HG02759 (cell line): Measurements from ENCODE around the gene ST8SIA6.
"Not testable (repeated sequence)": the region's sequence is repeated elsewhere in the genome, so short reads cannot be mapped to it uniquely, and the experiment has no call there.

Experiments used
- ATAC-seq: cut with Tn5 transposase; IDR thresholded peaks from one replicate; pipeline ENCODE4 v1.9.1; 2021; ENCODE audit warnings: mild to moderate bottlenecking, moderate library complexity; ENCODE audit not compliant: unreplicated experiment

ST8SIA6 gene

GRCh38 chr10:17454161-17455014 is at the start of gene ST8SIA6:
Gene ST8SIA6, minus strand, starts transcription at chr10:17454595. Its CDS starts 340 bp downstream, at chr10:17454255.
- peak; percentile 77 for ATAC-seq

- ATAC-seq, result no peak
Measured at GRCh38 chr10:17503795-17504194, 49.4 kb upstream of the ST8SIA6 start.

GRCh38 chr10:17502814-17503213 is 48.4 kb upstream of the ST8SIA6 start:
- ATAC-seq, result no peak

- ATAC-seq, result not testable (repeated sequence)
Measured at GRCh38 chr10:17499014-17499413, 44.6 kb upstream of the ST8SIA6 start.

GRCh38 chr10:17497446-17498030 is 43.1 kb upstream of the ST8SIA6 start:
- no peak for ATAC-seq

GRCh38 chr10:17494626-17495260 is 40.3 kb upstream of the ST8SIA6 start:
- no peak for ATAC-seq

GRCh38 chr10:17488848-17489247 is 34.5 kb upstream of the ST8SIA6 start:
- no peak for ATAC-seq

GRCh38 chr10:17483079-17483478 is 28.7 kb upstream of the ST8SIA6 start:
- ATAC-seq, result no peak

GRCh38 chr10:17479822-17480221 is 25.4 kb upstream of the ST8SIA6 start:
- no peak for ATAC-seq

- no peak for ATAC-seq
Measured at GRCh38 chr10:17479015-17479615, 24.7 kb upstream of the ST8SIA6 start.

GRCh38 chr10:17476073-17476472 is 21.7 kb upstream of the ST8SIA6 start:
- ATAC-seq, result peak; percentile 64

GRCh38 chr10:17475661-17476060 is 21.3 kb upstream of the ST8SIA6 start:
- no peak for ATAC-seq

- no peak for ATAC-seq
Measured at GRCh38 chr10:17474595-17475323, 20.4 kb upstream of the ST8SIA6 start.

- no peak for ATAC-seq
Measured at GRCh38 chr10:17473228-17473950, 19.0 kb upstream of the ST8SIA6 start.

- no peak for ATAC-seq
Measured at GRCh38 chr10:17472481-17473227, 18.3 kb upstream of the ST8SIA6 start.

- no peak for ATAC-seq
Measured at GRCh38 chr10:17470246-17470645, 15.9 kb upstream of the ST8SIA6 start.

- ATAC-seq, result no peak
Measured at GRCh38 chr10:17465328-17466125, 11.1 kb upstream of the ST8SIA6 start.

- ATAC-seq, result no peak
Measured at GRCh38 chr10:17464545-17464944, 10.2 kb upstream of the ST8SIA6 start.

GRCh38 chr10:17460756-17461155 is 6.4 kb upstream of the ST8SIA6 start:
- no peak for ATAC-seq
